ENCODE results near the gene SH3GL1. TPM values are rescaled to one million over a fixed set of nuclear protein-coding genes. Genes with fewer than 3 reads are reported as not detected.

Gene SH3GL1
- total RNA-seq, 2 donors from 2014 or later, result 47.0 to 50.8 TPM

GRCh38 chr19:4423416-4424126, 23.2 kb upstream of the SH3GL1 start:
- Mint-ChIP-seq H3K9me3 (no peaks in the 10 kb centered on the region), H3K27me3 (no peaks in the 10 kb centered on the region), H3K36me3 (peaks cover 11% of the 10 kb centered on the region), H3K27ac (no peak overlapping the region), H3K4me3 (no peak overlapping the region), H3K4me1 (ENCODE audit: low read depth in 2 of 2) (peaks cover 3 to 5% of the 10 kb centered on the region in 2 donors)
- ATAC-seq (no peak), DNase-seq (ENCODE audit: low spot score) (no peak)

GRCh38 chr19:4416268-4416667, 15.9 kb upstream of the SH3GL1 start:
- Mint-ChIP-seq H3K27ac (peak overlapping the region in 1 of 2 donors; percentile 52), H3K4me3 (no peak overlapping the region), H3K9me3 (no peaks in the 10 kb centered on the region), H3K36me3 (peaks cover 10% of the 10 kb centered on the region), H3K4me1 (ENCODE audit: low read depth in 2 of 2) (peaks cover 0 to 8% of the 10 kb centered on the region in 2 donors), H3K27me3 (no peaks in the 10 kb centered on the region)
- no peak for ATAC-seq
- DNase-seq (ENCODE audit: low spot score), result no peak

- Mint-ChIP-seq H3K4me3 (no peak overlapping the region), H3K9me3 (no peaks in the 10 kb centered on the region), H3K36me3 (peaks cover 10% of the 10 kb centered on the region), H3K27me3 (no peaks in the 10 kb centered on the region), H3K4me1 (ENCODE audit: low read depth in 2 of 2) (peaks cover 0 to 8% of the 10 kb centered on the region in 2 donors), H3K27ac (no peak overlapping the region)
- no peak for ATAC-seq
- DNase-seq (ENCODE audit: low spot score), result no peak
Observed at GRCh38 chr19:4415352-4415751, 15.0 kb upstream of the SH3GL1 start.

GRCh38 chr19:4414800-4415321, 14.5 kb upstream of the SH3GL1 start:
- H3K27ac Mint-ChIP-seq, result no peak overlapping the region

GRCh38 chr19:4414144-4414799, 13.9 kb upstream of the SH3GL1 start:
- peaks cover 10% of the 10 kb centered on the region for H3K36me3 Mint-ChIP-seq
- peaks cover 0 to 8% of the 10 kb centered on the region in 2 donors for H3K4me1 Mint-ChIP-seq (ENCODE audit: low read depth in 2 of 2)
- no peak overlapping the region for H3K27ac Mint-ChIP-seq
- no peak overlapping the region for H3K4me3 Mint-ChIP-seq
- no peak for ATAC-seq
- no peak for DNase-seq (ENCODE audit: low spot score)
- H3K27me3 Mint-ChIP-seq, result no peaks in the 10 kb centered on the region
- H3K9me3 Mint-ChIP-seq, result no peaks in the 10 kb centered on the region

More at GRCh38 chr19:4414800-4415321, 14.5 kb upstream of the SH3GL1 start:
- no peak overlapping the region for H3K4me3 Mint-ChIP-seq
- H3K36me3 Mint-ChIP-seq, result peaks cover 10% of the 10 kb centered on the region
- H3K4me1 Mint-ChIP-seq (ENCODE audit: low read depth in 2 of 2), result peaks cover 0 to 8% of the 10 kb centered on the region in 2 donors
- DNase-seq (ENCODE audit: low spot score) (no peak), ATAC-seq (no peak)
- no peaks in the 10 kb centered on the region for H3K9me3 Mint-ChIP-seq
- no peaks in the 10 kb centered on the region for H3K27me3 Mint-ChIP-seq

- no peaks in the 10 kb centered on the region for H3K27me3 Mint-ChIP-seq
- peaks cover 0 to 8% of the 10 kb centered on the region in 2 donors for H3K4me1 Mint-ChIP-seq (ENCODE audit: low read depth in 2 of 2)
- H3K36me3 Mint-ChIP-seq, result peaks cover 10% of the 10 kb centered on the region
- H3K9me3 Mint-ChIP-seq, result no peaks in the 10 kb centered on the region
- DNase-seq (ENCODE audit: low spot score) (no peak), ATAC-seq (no peak)
- H3K27ac Mint-ChIP-seq, result no peak overlapping the region
- no peak overlapping the region for H3K4me3 Mint-ChIP-seq
Observed at GRCh38 chr19:4413588-4413987, 13.2 kb upstream of the SH3GL1 start.

GRCh38 chr19:4409123-4409933, 9.0 kb upstream of the SH3GL1 start:
- H3K4me1 Mint-ChIP-seq (ENCODE audit: low read depth in 2 of 2), result peaks cover 4 to 8% of the 10 kb centered on the region in 2 donors
- ATAC-seq, result no peak

GRCh38 chr19:4406626-4407025, 6.3 kb upstream of the SH3GL1 start:
- H3K27ac Mint-ChIP-seq, result no peak overlapping the region
- peaks cover 5% of the 10 kb centered on the region for H3K36me3 Mint-ChIP-seq
- DNase-seq (ENCODE audit: low spot score) (no peak), ATAC-seq (no peak)
- H3K4me1 Mint-ChIP-seq (ENCODE audit: low read depth in 2 of 2), result peaks cover 22 to 23% of the 10 kb centered on the region in 2 donors
- H3K27me3 Mint-ChIP-seq, result no peaks in the 10 kb centered on the region
- no peaks in the 10 kb centered on the region for H3K9me3 Mint-ChIP-seq
- no peak overlapping the region for H3K4me3 Mint-ChIP-seq

More at GRCh38 chr19:4409123-4409933, 9.0 kb upstream of the SH3GL1 start:
- H3K9me3 Mint-ChIP-seq, result no peaks in the 10 kb centered on the region
- DNase-seq (ENCODE audit: low spot score), result no peak
- no peaks in the 10 kb centered on the region for H3K27me3 Mint-ChIP-seq
- H3K4me3 Mint-ChIP-seq, result no peak overlapping the region
- peaks cover 11% of the 10 kb centered on the region for H3K36me3 Mint-ChIP-seq
- H3K27ac Mint-ChIP-seq, result no peak overlapping the region

GRCh38 chr19:4405977-4406376, 5.6 kb upstream of the SH3GL1 start:
- Mint-ChIP-seq H3K36me3 (peaks cover 5% of the 10 kb centered on the region), H3K4me1 (ENCODE audit: low read depth in 2 of 2) (peaks cover 28 to 29% of the 10 kb centered on the region in 2 donors), H3K4me3 (no peak overlapping the region), H3K27me3 (no peaks in the 10 kb centered on the region), H3K27ac (no peak overlapping the region), H3K9me3 (no peaks in the 10 kb centered on the region)
- ATAC-seq, result no peak
- no peak for DNase-seq (ENCODE audit: low spot score)

GRCh38 chr19:4403005-4403761, 2.8 kb upstream of the SH3GL1 start:
- Mint-ChIP-seq H3K4me1 (ENCODE audit: low read depth in 2 of 2) (peaks cover 39 to 43% of the 10 kb centered on the region in 2 donors), H3K9me3 (no peaks in the 10 kb centered on the region), H3K4me3 (peak overlapping the region; percentile 91), H3K36me3 (peaks cover 5% of the 10 kb centered on the region), H3K27ac (peak overlapping the region; percentile 81 to 85), H3K27me3 (no peaks in the 10 kb centered on the region)
- DNase-seq (ENCODE audit: low spot score) (no peak), ATAC-seq (no peak)

GRCh38 chr19:4402171-4403004, 2.0 kb upstream of the SH3GL1 start, which contains the start of gene CHAF1A:
Gene CHAF1A, plus strand, starts transcription at chr19:4402640. Its CDS starts 123 bp downstream, at chr19:4402763.
- H3K36me3 Mint-ChIP-seq, result peaks cover 5% of the 10 kb centered on the region
- ATAC-seq, result peak; percentile 92 to 94
- H3K9me3 Mint-ChIP-seq, result no peaks in the 10 kb centered on the region
- no peaks in the 10 kb centered on the region for H3K27me3 Mint-ChIP-seq
- H3K4me1 Mint-ChIP-seq (ENCODE audit: low read depth in 2 of 2), result peaks cover 41 to 43% of the 10 kb centered on the region in 2 donors
- peak; percentile 100 for DNase-seq (ENCODE audit: low spot score)
- H3K4me3 Mint-ChIP-seq, result peak within 1 kb of the TSS; percentile 91
- peak within 1 kb of the TSS; percentile 85 to 95 for H3K27ac Mint-ChIP-seq

- peaks cover 5% of the 10 kb centered on the region for H3K36me3 Mint-ChIP-seq
- DNase-seq (ENCODE audit: low spot score) (no peak), ATAC-seq (no peak)
- H3K27ac Mint-ChIP-seq, result peak overlapping the region; percentile 85 to 95
- H3K27me3 Mint-ChIP-seq, result no peaks in the 10 kb centered on the region
- H3K4me3 Mint-ChIP-seq, result peak overlapping the region; percentile 88
- peaks cover 43 to 46% of the 10 kb centered on the region in 2 donors for H3K4me1 Mint-ChIP-seq (ENCODE audit: low read depth in 2 of 2)
- no peaks in the 10 kb centered on the region for H3K9me3 Mint-ChIP-seq
Observed at GRCh38 chr19:4401769-4402170, 1.4 kb upstream of the SH3GL1 start.

Measured in natural killer cell treated with Interleukin-12 subunit alpha and Interleukin-12 subunit beta and Interleukin-15 and Interleukin-18, amount 100 ng/mL, for 72 hours (primary cell).